Measurements from ENCODE around the gene UBR4.

UBR4 gene

GRCh38 chr1:19199969-19200604 is 10.0 kb downstream of the UBR4 start:
- no peak overlapping the region for H3K4me3 ChIP-seq (replicated peaks; ENCODE audit: low read depth, low read length)
- no peak for TF ChIP-seq CTCF (IDR thresholded peaks at IDR 0.05; ENCODE audit: low read depth, low read length, missing control alignments)
- DNase-seq (ENCODE audit: extremely low read depth, low read depth), result no peak

GRCh38 chr1:19199329-19199968 is 10.6 kb downstream of the UBR4 start:
- DNase-seq (ENCODE audit: extremely low read depth, low read depth), result no peak
- H3K4me3 ChIP-seq (replicated peaks; ENCODE audit: low read depth, low read length), result no peak overlapping the region
- TF ChIP-seq CTCF (IDR thresholded peaks at IDR 0.05; ENCODE audit: low read depth, low read length, missing control alignments), result no peak

DNA sequence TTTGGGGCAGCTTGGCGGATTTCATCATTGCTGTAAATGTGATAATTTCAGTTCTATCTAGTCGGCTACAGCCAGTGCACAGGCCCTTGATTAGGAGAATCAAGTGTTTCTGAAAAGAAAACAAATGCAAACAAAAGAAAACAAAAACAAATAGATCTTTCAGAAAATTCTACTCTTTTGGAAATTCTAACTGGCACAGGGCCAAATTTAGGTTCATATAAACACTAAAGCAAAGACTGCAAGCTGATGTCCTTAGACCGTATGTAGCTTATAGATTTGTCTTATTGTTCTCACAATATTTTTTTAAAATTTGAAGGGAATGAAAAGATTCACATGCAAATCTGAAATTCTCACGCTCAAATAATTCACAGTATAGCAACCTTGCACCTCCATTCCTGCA is 11.2 kb downstream of the UBR4 start:
- no peak for TF ChIP-seq CTCF (IDR thresholded peaks at IDR 0.05; ENCODE audit: low read depth, low read length, missing control alignments)
- no peak for DNase-seq (ENCODE audit: extremely low read depth, low read depth)
- no peak overlapping the region for H3K4me3 ChIP-seq (replicated peaks; ENCODE audit: low read depth, low read length)

DNA sequence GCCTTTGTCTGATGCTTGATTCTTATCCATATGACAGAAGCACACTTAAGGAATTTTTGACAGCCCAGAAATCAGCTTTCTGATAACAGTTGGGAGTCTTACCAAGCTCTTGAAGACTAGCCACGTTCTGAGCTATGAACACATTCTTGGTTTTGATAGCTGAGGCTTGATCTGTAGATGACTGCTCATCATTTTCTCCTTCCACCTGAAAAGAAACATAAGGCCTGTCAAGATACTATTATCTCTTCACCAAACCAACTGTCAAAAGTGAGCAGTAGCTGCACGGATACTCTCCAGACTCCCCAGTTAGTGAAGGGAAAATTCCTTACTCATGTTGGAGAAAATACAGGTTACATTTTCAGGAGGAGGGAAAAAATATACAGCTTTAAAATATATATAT is 12.2 kb downstream of the UBR4 start:
- no peak for TF ChIP-seq CTCF (IDR thresholded peaks at IDR 0.05; ENCODE audit: low read depth, low read length, missing control alignments)
- no peak for DNase-seq (ENCODE audit: extremely low read depth, low read depth)
- no peak overlapping the region for H3K4me3 ChIP-seq (replicated peaks; ENCODE audit: low read depth, low read length)

- TF ChIP-seq CTCF (IDR thresholded peaks at IDR 0.05; ENCODE audit: low read depth, low read length, missing control alignments), result no peak
- no peak for DNase-seq (ENCODE audit: extremely low read depth, low read depth)
- no peak overlapping the region for H3K4me3 ChIP-seq (replicated peaks; ENCODE audit: low read depth, low read length)
Measured at GRCh38 chr1:19196331-19196730, 13.7 kb downstream of the UBR4 start.

DNA sequence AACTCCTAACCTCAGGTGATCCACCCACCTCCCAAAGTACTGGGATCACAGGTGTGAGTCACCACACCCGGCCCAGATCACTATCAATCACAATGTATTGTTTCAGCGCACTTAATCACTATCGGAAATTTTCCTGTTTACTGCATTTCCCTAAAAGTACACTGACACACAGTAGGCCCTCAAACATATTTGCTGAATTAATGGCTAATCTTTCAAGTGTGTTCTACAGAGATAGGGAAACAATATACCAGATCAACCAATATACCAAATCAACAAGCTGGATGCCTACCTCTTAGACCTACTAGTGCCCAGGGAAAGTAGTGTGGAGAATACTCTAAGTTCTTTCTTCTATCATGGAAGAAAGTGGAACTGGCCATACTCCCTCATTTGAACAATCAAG is 17.1 kb downstream of the UBR4 start:
- no peak for TF ChIP-seq CTCF (IDR thresholded peaks at IDR 0.05; ENCODE audit: low read depth, low read length, missing control alignments)

More for the DNA sequence above, 17.1 kb downstream of the UBR4 start:
- no peak for DNase-seq (ENCODE audit: extremely low read depth, low read depth)
- H3K4me3 ChIP-seq (replicated peaks; ENCODE audit: low read depth, low read length), result no peak overlapping the region
